ENCODE data around the gene P3H4. TPM values are rescaled to one million over a fixed set of nuclear protein-coding genes. Genes with fewer than 3 reads are reported as not detected.

Gene P3H4
- total RNA-seq, 1 donor from 2014 or later, result 9.2 TPM

- Histone ChIP-seq H3K27ac (no peak overlapping the region), H3K4me3 (no peak overlapping the region), H3K9me3 (no peaks in the 10 kb centered on the region), H3K27me3 (ENCODE audit: low read depth) (no peaks in the 10 kb centered on the region), H3K4me1 (no peaks in the 10 kb centered on the region), H3K36me3 (peaks cover 29% of the 10 kb centered on the region)
- intact Hi-C loops (cut with DNase I), result no loop called here
- DNase-seq, result no peak
- ATAC-seq, result no peak
- TF ChIP-seq CTCF (IDR thresholded peaks at IDR 0.05), result no peak
Measured at GRCh38 chr17:41822216-41823140, 10.7 kb upstream of the P3H4 start.

GRCh38 chr17:41821776-41822175 is 10.0 kb upstream of the P3H4 start:
- Histone ChIP-seq H3K9me3 (no peaks in the 10 kb centered on the region), H3K4me3 (no peak overlapping the region), H3K36me3 (peaks cover 22% of the 10 kb centered on the region), H3K27me3 (ENCODE audit: low read depth) (no peaks in the 10 kb centered on the region), H3K27ac (no peak overlapping the region), H3K4me1 (no peaks in the 10 kb centered on the region)
- ATAC-seq (no peak), DNase-seq (no peak)
- TF ChIP-seq CTCF (IDR thresholded peaks at IDR 0.05), result no peak
- intact Hi-C loops (cut with DNase I), result no loop called here

- Histone ChIP-seq H3K4me1 (no peaks in the 10 kb centered on the region), H3K4me3 (no peak overlapping the region), H3K9me3 (no peaks in the 10 kb centered on the region), H3K27me3 (ENCODE audit: low read depth) (no peaks in the 10 kb centered on the region), H3K27ac (no peak overlapping the region), H3K36me3 (no peaks in the 10 kb centered on the region)
- ATAC-seq (no peak), DNase-seq (no peak)
- no peak for TF ChIP-seq CTCF (IDR thresholded peaks at IDR 0.05)
- intact Hi-C loops (cut with DNase I), result no loop called here
Measured at GRCh38 chr17:41818024-41818423, 6.3 kb upstream of the P3H4 start.

GRCh38 chr17:41816637-41817320 is 5.0 kb upstream of the P3H4 start:
- no peak for ATAC-seq
- Histone ChIP-seq H3K9me3 (no peaks in the 10 kb centered on the region), H3K27me3 (ENCODE audit: low read depth) (no peaks in the 10 kb centered on the region), H3K4me3 (no peak overlapping the region), H3K27ac (no peak overlapping the region), H3K4me1 (peaks cover 7% of the 10 kb centered on the region), H3K36me3 (no peaks in the 10 kb centered on the region)
- TF ChIP-seq CTCF (IDR thresholded peaks at IDR 0.05), result no peak
- intact Hi-C loops (cut with DNase I), result no loop called here
- DNase-seq, result no peak

GRCh38 chr17:41814195-41814594 is 2.4 kb upstream of the P3H4 start:
- Histone ChIP-seq H3K9me3 (no peaks in the 10 kb centered on the region), H3K4me1 (peaks cover 27% of the 10 kb centered on the region), H3K4me3 (no peak overlapping the region), H3K36me3 (no peaks in the 10 kb centered on the region), H3K27me3 (ENCODE audit: low read depth) (no peaks in the 10 kb centered on the region), H3K27ac (no peak overlapping the region)
- no peak for TF ChIP-seq CTCF (IDR thresholded peaks at IDR 0.05)
- DNase-seq, result no peak
- intact Hi-C loops (cut with DNase I), result no loop called here
- no peak for ATAC-seq

Data from lower lobe of right lung (tissue), 2 donors.